GM20000 (cell line): ENCODE results near the gene LARP7.

Experiments
- DNase-seq: peaks from one replicate; pipeline ENCODE4 v3.0.0; 2012; ENCODE audit warnings: low spot score
- CTCF ChIP-seq: IDR thresholded peaks from 2 replicates; pipeline ENCODE4 v1.5.1; 2012; ENCODE audit warnings: mild to moderate bottlenecking, control low read depth; ENCODE audit errors: extremely low read depth, missing control alignments

LARP7 gene

DNA sequence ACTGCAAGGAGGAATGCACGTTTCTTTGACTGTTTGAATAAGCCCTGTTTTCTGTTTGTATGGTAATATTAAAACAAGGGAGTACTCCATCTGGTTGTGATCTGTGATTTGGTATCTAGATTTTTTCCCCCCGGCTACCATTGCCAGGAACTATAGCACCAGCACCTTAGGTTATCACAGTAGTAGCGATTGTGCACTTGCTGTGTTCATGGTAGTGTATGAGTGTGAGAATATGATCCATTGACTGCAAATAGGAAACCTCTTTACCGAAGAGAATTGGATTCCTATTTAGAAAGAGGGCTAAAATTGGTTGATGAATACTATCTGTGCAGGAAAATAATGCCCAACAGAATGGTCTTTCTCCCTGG lies 69.9 kb downstream of the LARP7 start:
- no peak for DNase-seq
- TF ChIP-seq CTCF: no peak
